ENCODE measurements around the gene TCEAL3. TPM values are rescaled to one million over a fixed set of nuclear protein-coding genes. Genes with fewer than 3 reads are reported as not detected.
"Not testable (repeated sequence)": the region's sequence is repeated elsewhere in the genome, so short reads cannot be mapped to it uniquely, and the experiment has no call there.

The TCEAL3 gene
- total RNA-seq, 1 donor from 2014 or later, result 38.4 TPM

DNA sequence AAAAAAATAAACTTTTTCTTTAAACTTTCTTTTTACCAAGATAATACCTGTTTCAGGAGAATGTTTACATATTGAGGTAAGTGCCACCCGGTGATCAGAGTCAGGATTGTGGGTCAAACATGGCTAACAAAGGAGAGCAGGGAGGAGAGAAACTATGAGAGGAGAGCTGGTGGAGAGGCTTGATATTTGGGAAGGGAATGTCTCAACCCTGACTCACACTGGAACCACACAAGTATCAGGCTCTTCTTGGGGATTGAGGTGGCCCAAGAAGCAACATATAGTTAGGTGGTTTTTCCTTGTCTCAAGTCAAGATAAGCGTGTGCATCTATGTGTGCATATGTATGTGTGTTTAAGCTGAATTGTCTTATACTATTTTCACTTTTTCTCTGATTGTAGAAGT is 27.7 kb downstream of the TCEAL3 start:
- DNase-seq (ENCODE audit: extremely low spot score, unreplicated experiment), result no peak
- no peak overlapping the region for H3K27ac Mint-ChIP-seq (ENCODE audit: unreplicated experiment)
- H3K4me3 Mint-ChIP-seq (ENCODE audit: unreplicated experiment), result no peak overlapping the region
- H3K27me3 Mint-ChIP-seq (ENCODE audit: unreplicated experiment), result no peaks in the 10 kb centered on the region
- H3K4me1 Mint-ChIP-seq (ENCODE audit: unreplicated experiment), result peaks cover 5% of the 10 kb centered on the region
- no peaks in the 10 kb centered on the region for H3K36me3 Mint-ChIP-seq (ENCODE audit: unreplicated experiment)
- no peaks in the 10 kb centered on the region for H3K9me3 Mint-ChIP-seq (ENCODE audit: unreplicated experiment)
- TF ChIP-seq, protein P1, sequence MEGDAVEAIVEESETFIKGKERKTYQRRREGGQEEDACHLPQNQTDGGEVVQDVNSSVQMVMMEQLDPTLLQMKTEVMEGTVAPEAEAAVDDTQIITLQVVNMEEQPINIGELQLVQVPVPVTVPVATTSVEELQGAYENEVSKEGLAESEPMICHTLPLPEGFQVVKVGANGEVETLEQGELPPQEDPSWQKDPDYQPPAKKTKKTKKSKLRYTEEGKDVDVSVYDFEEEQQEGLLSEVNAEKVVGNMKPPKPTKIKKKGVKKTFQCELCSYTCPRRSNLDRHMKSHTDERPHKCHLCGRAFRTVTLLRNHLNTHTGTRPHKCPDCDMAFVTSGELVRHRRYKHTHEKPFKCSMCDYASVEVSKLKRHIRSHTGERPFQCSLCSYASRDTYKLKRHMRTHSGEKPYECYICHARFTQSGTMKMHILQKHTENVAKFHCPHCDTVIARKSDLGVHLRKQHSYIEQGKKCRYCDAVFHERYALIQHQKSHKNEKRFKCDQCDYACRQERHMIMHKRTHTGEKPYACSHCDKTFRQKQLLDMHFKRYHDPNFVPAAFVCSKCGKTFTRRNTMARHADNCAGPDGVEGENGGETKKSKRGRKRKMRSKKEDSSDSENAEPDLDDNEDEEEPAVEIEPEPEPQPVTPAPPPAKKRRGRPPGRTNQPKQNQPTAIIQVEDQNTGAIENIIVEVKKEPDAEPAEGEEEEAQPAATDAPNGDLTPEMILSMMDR (IDR thresholded peaks at IDR 0.05), result no peak

DNA sequence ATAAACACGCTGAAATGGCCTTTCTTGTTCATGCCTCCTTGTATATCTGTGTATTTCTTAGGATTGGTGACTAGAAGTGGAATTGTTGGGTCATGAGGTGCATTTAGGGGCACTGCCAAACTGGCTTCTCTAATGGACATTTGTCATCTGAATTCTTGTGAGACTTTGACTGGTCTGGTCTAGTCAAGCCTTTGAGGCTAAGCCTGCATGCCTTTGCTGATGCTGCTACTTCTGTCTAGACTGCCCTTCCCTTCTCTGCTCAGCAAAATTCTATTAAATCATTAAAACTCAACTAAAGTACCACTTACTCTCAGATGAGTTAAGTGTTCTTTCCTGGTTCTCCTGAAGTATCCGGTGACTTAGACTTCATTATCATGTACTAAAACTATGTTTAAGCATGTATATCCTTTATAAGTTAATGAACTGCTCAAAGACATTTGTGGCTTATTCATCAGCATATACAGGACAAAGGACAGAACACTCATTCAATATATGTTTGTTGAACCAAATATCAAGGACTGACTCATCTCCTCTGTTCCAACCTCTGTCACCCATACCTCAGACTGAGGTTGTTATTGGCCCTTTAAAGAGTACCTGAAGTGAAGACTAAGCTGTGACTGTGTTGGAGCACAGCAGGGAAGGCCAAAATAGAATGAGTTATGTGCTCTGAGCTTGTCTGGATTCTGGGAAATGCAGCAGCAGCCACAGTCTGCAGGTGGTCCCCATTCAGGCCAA is 30.0 kb downstream of the TCEAL3 start:
- H3K4me3 Mint-ChIP-seq (ENCODE audit: unreplicated experiment), result no peak overlapping the region
- no peak overlapping the region for H3K27ac Mint-ChIP-seq (ENCODE audit: unreplicated experiment)
- TF ChIP-seq, protein P1 (IDR thresholded peaks at IDR 0.05), result no peak
- peaks cover 11% of the 10 kb centered on the region for H3K4me1 Mint-ChIP-seq (ENCODE audit: unreplicated experiment)
- no peaks in the 10 kb centered on the region for H3K27me3 Mint-ChIP-seq (ENCODE audit: unreplicated experiment)
- no peaks in the 10 kb centered on the region for H3K36me3 Mint-ChIP-seq (ENCODE audit: unreplicated experiment)
- no peaks in the 10 kb centered on the region for H3K9me3 Mint-ChIP-seq (ENCODE audit: unreplicated experiment)
- DNase-seq (ENCODE audit: extremely low spot score, unreplicated experiment), result no peak

DNA sequence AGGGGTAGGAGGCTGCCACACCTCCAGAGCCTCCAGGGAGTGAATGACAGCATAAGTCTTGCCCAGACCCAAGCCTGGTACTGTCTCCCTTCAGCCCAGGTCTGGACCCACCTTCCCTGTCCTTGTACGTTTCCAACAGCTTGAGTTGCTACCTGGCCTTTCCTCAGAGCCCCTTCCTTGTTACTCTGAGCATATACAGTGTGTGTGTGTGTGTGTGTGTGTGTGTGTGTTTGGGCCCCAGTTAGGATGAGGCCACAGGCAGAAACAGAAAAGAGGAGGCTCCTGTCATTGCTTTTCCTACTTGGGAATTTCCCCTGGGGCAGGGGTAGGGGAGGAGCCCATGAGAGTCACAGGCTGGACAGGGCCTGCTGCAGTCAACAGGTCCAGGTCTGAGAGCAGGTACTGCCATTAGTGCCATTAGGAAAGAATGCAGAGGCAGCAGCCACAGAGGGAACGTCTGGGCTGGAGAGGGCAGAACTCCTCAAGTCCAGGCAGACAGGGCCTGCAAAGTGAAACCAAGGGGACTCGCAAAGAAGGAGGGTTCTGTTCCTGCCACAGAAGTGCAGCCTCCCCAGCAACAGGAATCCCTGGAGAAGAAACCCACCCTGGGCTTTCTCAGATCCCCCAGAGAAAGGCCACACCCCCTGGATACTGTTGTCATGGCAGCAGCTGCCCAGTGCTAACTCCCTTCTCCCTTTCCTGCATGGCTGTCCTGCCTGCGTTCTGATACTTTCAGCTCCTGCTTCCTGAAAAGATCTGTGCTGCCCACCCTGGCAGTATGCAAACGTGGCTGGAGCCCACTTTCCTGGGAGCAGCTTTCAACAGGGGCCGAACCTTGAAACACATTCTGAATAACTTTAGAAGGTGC is 30.9 kb downstream of the TCEAL3 start:
- not testable (repeated sequence) for H3K9me3 Mint-ChIP-seq (ENCODE audit: unreplicated experiment); H3K27me3 Mint-ChIP-seq (ENCODE audit: unreplicated experiment); DNase-seq (ENCODE audit: extremely low spot score, unreplicated experiment); H3K36me3 Mint-ChIP-seq (ENCODE audit: unreplicated experiment); H3K4me3 Mint-ChIP-seq (ENCODE audit: unreplicated experiment)
- peak overlapping the region; percentile 62 for H3K27ac Mint-ChIP-seq (ENCODE audit: unreplicated experiment)
- H3K4me1 Mint-ChIP-seq (ENCODE audit: unreplicated experiment), result peaks cover 11% of the 10 kb centered on the region

GRCh38 chrX:103640401-103641155 is 32.8 kb downstream of the TCEAL3 start:
- H3K27ac Mint-ChIP-seq (ENCODE audit: unreplicated experiment), result peak overlapping the region; percentile 48
- TF ChIP-seq, protein P1 (IDR thresholded peaks at IDR 0.05), result no peak

GRCh38 chrX:103644125-103644524 is 36.4 kb downstream of the TCEAL3 start:
- no peak overlapping the region for H3K4me3 Mint-ChIP-seq (ENCODE audit: unreplicated experiment)
- peaks cover 8% of the 10 kb centered on the region for H3K4me1 Mint-ChIP-seq (ENCODE audit: unreplicated experiment)
- H3K27me3 Mint-ChIP-seq (ENCODE audit: unreplicated experiment), result no peaks in the 10 kb centered on the region
- H3K9me3 Mint-ChIP-seq (ENCODE audit: unreplicated experiment), result peaks cover 10% of the 10 kb centered on the region
- TF ChIP-seq, protein P1 (IDR thresholded peaks at IDR 0.05), result no peak
- H3K36me3 Mint-ChIP-seq (ENCODE audit: unreplicated experiment), result no peaks in the 10 kb centered on the region
- DNase-seq (ENCODE audit: extremely low spot score, unreplicated experiment), result no peak
- no peak overlapping the region for H3K27ac Mint-ChIP-seq (ENCODE audit: unreplicated experiment)

More at GRCh38 chrX:103640401-103641155, 32.8 kb downstream of the TCEAL3 start:
- no peaks in the 10 kb centered on the region for H3K27me3 Mint-ChIP-seq (ENCODE audit: unreplicated experiment)
- H3K4me3 Mint-ChIP-seq (ENCODE audit: unreplicated experiment), result no peak overlapping the region
- DNase-seq (ENCODE audit: extremely low spot score, unreplicated experiment), result no peak
- no peaks in the 10 kb centered on the region for H3K36me3 Mint-ChIP-seq (ENCODE audit: unreplicated experiment)
- H3K9me3 Mint-ChIP-seq (ENCODE audit: unreplicated experiment), result peaks cover under 1% of the 10 kb centered on the region
- H3K4me1 Mint-ChIP-seq (ENCODE audit: unreplicated experiment), result peaks cover 11% of the 10 kb centered on the region
